Testis (tissue), 2 donors: ENCODE measurements around the gene NMRAL1.

Experiments
- POLR2A ChIP-seq: fragments of 450-650 bp; IDR thresholded peaks from one replicate; pipeline ENCODE4 v1.6.1; 2017; ENCODE audit warnings: antibody characterized with exemption, mild to moderate bottlenecking, moderate library complexity
- TF ChIP-seq, protein P1 (sequence below), 3 experiments: fragments of 450-650 bp in 2 of 3; fragments of 200-600 bp in 1 of 3; sonication (generic) in 1 of 3; IDR thresholded peaks; one replicate each; pipeline ENCODE4 v1.5.1; 2016 to 2019; ENCODE audit warnings: antibody characterized with exemption in 3 of 3, mild to moderate bottlenecking in 2 of 3, moderate library complexity in 1 of 3

DNA sequence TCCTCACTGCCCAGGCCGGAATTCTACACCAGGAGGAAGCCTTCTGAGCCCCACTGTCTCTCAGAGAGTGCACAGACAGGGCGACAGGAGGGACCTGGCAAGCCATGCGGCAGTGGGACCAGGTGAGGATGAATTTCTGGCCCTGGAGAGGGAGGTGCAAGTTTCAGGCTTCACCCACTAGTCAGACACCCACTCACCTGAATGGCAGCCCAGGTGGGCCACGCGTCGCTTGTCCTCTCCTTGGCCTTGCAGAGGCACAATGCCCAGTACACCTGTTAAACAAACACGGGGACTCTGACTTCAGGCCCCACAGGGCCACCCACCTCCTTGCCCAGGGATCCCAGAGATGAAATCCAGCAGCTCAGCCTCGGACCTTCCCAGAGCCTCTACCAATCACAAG lies 62.3 kb downstream of the NMRAL1 start:
- TF ChIP-seq, protein P1, sequence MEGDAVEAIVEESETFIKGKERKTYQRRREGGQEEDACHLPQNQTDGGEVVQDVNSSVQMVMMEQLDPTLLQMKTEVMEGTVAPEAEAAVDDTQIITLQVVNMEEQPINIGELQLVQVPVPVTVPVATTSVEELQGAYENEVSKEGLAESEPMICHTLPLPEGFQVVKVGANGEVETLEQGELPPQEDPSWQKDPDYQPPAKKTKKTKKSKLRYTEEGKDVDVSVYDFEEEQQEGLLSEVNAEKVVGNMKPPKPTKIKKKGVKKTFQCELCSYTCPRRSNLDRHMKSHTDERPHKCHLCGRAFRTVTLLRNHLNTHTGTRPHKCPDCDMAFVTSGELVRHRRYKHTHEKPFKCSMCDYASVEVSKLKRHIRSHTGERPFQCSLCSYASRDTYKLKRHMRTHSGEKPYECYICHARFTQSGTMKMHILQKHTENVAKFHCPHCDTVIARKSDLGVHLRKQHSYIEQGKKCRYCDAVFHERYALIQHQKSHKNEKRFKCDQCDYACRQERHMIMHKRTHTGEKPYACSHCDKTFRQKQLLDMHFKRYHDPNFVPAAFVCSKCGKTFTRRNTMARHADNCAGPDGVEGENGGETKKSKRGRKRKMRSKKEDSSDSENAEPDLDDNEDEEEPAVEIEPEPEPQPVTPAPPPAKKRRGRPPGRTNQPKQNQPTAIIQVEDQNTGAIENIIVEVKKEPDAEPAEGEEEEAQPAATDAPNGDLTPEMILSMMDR (IDR thresholded peaks at IDR 0.05) = no peak
- no peak for TF ChIP-seq POLR2A
